Mucosa of gallbladder (tissue), 1 donor: Measurements from ENCODE around the gene POLR1E. TPM values are rescaled to one million over a fixed set of nuclear protein-coding genes. Genes with fewer than 3 reads are reported as not detected.

Source experiments
- DNase-seq: peaks from one replicate; pipeline ENCODE4 v3.0.0-alpha.2; 2020; ENCODE audit warnings: low spot score
- total RNA-seq: library from RNA; stranded (reverse); gene quantifications from one replicate; pipeline ENCODE4 v1.2.1, GENCODE V29; 2021
- donor health status: DM: no; HTN: no; CAD: no.

Gene POLR1E, protein sequence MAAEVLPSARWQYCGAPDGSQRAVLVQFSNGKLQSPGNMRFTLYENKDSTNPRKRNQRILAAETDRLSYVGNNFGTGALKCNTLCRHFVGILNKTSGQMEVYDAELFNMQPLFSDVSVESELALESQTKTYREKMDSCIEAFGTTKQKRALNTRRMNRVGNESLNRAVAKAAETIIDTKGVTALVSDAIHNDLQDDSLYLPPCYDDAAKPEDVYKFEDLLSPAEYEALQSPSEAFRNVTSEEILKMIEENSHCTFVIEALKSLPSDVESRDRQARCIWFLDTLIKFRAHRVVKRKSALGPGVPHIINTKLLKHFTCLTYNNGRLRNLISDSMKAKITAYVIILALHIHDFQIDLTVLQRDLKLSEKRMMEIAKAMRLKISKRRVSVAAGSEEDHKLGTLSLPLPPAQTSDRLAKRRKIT
- 19.3 TPM for total RNA-seq

GRCh38 chr9:37485389-37486255, at the start of gene POLR1E:
TSS of gene POLR1E (plus strand) at chr9:37485948. CDS start at chr9:37486048, 100 bp downstream.
- peak; percentile 96 for DNase-seq

DNA sequence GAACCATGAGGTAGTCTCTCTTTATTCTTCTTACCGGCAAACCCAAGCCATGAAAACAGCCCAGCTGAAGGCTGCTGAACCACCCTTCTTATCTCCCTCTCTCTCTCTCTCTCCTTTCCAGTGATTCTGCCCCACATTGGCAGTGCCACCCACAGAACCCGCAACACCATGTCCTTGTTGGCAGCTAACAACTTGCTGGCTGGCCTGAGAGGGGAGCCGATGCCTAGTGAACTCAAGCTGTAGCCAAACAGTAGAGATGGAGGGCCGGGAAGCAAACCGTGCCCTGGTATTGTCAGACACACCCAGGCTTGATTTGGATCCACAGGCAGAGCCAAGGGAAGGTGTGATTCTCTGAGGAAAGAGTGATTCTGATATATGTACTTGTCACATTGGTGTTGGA, 49.2 kb upstream of the POLR1E start:
- no peak for DNase-seq

DNA sequence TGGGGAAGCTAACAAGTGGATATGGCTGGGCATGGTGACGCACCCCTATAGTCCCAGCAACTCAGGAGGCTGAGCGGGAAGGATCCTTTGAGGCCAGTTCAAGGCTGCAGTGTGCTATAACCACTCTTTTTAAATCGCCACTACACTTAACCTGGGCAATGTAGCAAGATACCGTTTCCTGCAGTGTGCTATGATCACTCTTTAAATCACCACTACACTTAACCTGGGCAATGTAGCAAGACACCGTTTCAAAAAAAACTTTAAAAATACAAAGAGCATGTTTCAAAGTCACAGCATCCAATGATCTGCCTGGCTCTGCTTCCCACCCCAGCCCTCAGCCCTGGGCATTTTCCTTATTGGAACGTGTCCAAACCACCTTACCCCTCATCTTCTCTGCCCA, 48.7 kb upstream of the POLR1E start:
- DNase-seq: no peak

DNA sequence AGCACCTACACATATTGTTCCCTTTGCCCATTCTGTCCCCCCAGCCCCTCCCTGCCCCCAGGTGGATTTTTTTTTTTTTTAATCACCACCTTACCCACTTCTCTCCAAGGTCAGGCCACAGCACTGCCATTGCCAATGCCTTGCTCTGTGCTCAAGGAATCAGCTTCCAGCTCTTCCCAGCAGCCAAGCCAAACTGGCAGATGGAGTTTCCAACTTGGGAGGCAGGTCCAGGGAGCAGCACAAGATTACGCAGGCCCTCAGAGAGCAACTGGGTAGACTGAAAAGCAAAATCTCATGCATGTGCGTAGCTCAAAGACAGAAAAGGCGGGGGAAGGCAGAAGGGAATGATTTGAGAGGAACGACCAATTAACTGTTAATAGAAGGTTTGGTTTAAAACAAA, 48.1 kb upstream of the POLR1E start:
- DNase-seq: no peak

DNA sequence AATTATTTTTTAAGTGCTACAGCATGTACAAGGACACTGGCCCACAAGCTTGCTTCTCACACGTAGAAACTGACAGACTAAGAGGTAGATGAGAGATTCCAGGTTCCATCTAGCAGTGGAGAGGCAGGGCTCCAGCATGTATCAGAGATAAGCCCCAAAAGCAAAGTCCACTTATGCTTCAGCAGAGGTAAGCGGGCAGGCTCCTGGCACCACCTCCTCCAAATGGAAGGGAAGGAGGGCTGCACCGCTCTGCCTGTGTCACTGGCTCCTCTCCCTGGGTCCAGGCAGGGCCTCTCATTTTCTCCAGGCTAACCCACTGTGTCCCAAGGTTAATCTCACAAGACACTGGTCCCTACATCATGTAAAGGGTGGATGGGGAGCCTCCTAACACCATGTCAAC, 47.4 kb upstream of the POLR1E start:
- no peak for DNase-seq

- no peak for DNase-seq
Measured at GRCh38 chr9:37441776-37442370, 43.9 kb upstream of the POLR1E start.

DNA sequence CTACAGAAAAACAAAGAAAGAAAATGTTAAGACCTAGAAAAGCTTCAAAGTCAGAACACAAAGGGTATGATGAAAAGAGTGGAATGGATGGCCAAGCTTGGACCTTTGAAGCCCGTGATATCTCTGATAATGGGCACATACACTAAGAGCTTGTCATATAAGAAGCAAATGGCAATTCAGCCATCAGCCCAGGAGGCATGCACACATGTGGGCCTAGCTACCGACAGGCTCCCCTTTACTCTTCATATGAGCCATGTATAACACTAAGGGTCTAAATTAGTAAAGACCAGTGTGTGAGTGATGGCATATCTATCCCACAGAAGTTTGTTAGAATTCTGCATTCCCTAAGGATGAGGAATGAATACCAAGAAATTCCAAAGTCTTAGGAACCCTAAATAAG, 43.2 kb upstream of the POLR1E start:
- DNase-seq: no peak

GRCh38 chr9:37443566-37443965, 42.2 kb upstream of the POLR1E start:
- DNase-seq: no peak

GRCh38 chr9:37444890-37445289, 40.9 kb upstream of the POLR1E start:
- DNase-seq: no peak

GRCh38 chr9:37445832-37446231, 39.9 kb upstream of the POLR1E start:
- no peak for DNase-seq

- DNase-seq: no peak
Measured at GRCh38 chr9:37446401-37446800, 39.3 kb upstream of the POLR1E start.

GRCh38 chr9:37447111-37447510, 38.6 kb upstream of the POLR1E start:
- DNase-seq: no peak

DNA sequence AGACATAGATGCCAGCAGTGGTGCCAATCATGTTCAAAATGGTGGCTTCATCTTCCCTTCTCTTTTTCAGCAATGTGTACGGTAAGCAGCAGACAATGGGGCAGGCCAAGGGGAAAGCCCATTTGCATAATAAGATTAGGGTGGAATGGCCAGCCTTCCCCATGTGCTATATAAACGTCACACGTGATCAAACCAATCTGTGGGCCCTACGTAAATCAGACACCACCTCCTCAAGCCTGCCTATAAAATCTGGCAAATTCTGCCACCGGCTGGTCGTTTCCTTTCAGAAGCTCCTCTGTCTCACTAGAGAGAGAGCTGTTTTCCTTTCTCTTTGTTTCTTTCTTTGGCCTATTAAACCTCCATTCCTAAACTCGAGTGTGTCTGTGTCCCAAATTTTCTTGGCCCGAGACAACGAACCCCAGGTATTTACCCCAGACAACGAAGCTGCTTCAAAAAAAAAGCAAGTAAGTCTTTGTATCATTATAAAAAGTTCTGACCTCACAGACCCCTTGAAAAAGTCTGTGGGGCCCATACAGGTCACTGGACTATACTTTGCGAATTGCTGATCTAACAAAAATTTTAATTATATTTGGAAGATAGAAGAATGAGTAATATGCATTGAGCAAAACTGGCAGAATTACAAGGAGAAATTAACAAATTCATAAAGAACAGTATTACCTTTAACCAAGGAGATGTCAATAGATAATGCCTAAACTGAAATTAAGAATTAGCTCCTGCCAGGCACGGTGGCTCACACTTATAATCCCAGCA, 35.7 kb upstream of the POLR1E start:
- DNase-seq: no peak

- DNase-seq: no peak
Measured at GRCh38 chr9:37451628-37452027, 34.1 kb upstream of the POLR1E start.

- no peak for DNase-seq
Measured at GRCh38 chr9:37452611-37453010, 33.1 kb upstream of the POLR1E start.

DNA sequence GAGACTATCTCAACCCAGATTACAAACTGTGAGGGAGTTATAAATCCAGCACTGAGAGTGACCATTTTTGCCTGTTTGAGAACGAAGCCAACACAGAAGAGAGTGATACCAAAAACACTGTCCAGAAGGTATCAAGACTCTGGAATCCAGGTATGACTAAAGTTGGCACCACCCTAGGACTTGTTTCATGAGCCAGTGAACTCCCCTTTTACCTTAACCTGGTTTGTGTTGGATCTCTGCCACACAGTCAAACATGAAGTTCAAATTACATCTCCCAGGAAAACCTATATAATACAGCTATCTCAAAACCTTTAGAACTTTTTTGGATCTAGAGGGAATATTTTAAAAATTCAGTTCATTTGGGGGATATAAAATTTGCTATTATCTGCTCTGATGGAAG, 31.9 kb upstream of the POLR1E start:
- DNase-seq: no peak

GRCh38 chr9:37454238-37454637, 31.5 kb upstream of the POLR1E start:
- no peak for DNase-seq

GRCh38 chr9:37455884-37456647, 29.7 kb upstream of the POLR1E start:
- no peak for DNase-seq

- DNase-seq: no peak
Measured at GRCh38 chr9:37456817-37457216, 28.9 kb upstream of the POLR1E start.

GRCh38 chr9:37464006-37464405, 21.7 kb upstream of the POLR1E start:
- DNase-seq: no peak
